HepG2 (cell line): ENCODE results near the gene TBX15. TPM values are rescaled to one million over a fixed set of nuclear protein-coding genes. Genes with fewer than 3 reads are reported as not detected.

Experiments
- AGO1 ChIP-seq: fragments of 200-400 bp; formaldehyde crosslinking; IDR thresholded peaks from 2 replicates; pipeline ENCODE4 v1.6.1; 2017; ENCODE audit warnings: mild to moderate bottlenecking, low read depth, low read length, moderate library complexity; ENCODE audit not compliant: poor library complexity, severe bottlenecking
- FOXM1 ChIP-seq: sonication (generic); formaldehyde crosslinking; IDR thresholded peaks from 2 replicates; pipeline ENCODE4 v1.5.0; 2020; ENCODE audit warnings: missing genetic modification reagents
- HNRNPUL1 ChIP-seq: fragments of 200-400 bp; formaldehyde crosslinking; IDR thresholded peaks from 2 replicates; pipeline ENCODE4 v1.6.1; 2017; ENCODE audit warnings: low read depth, mild to moderate bottlenecking, low read length, moderate library complexity
- ISX ChIP-seq: sonication (generic); formaldehyde crosslinking; conservative IDR thresholded peaks from 2 replicates; pipeline ENCODE4 v1.5.0; 2020; ENCODE audit warnings: missing genetic modification reagents
- JUND ChIP-seq: sonication (generic); formaldehyde crosslinking; IDR thresholded peaks from 2 replicates; pipeline ENCODE4 v1.8.0; 2022; ENCODE audit warnings: mild to moderate bottlenecking, missing genetic modification reagents
- KLF6 ChIP-seq: IDR thresholded peaks from 2 replicates; pipeline ENCODE4 v1.8.0; 2016; ENCODE audit warnings: missing biosample characterization, missing genetic modification reagents
- NRL ChIP-seq: sonication (generic); formaldehyde crosslinking; IDR thresholded peaks from 2 replicates; pipeline ENCODE4 v1.5.0; 2020; ENCODE audit warnings: missing genetic modification reagents, mild to moderate bottlenecking, moderate library complexity, borderline replicate concordance
- PCBP1 ChIP-seq: fragments of 200-400 bp; formaldehyde crosslinking; IDR thresholded peaks from 2 replicates; pipeline ENCODE4 v1.6.1; 2017; ENCODE audit warnings: mild to moderate bottlenecking, low read depth, low read length, borderline replicate concordance
- RORA ChIP-seq: sonication (generic); formaldehyde crosslinking; IDR thresholded peaks from 2 replicates; pipeline ENCODE4 v1.5.0; 2020; ENCODE audit warnings: mild to moderate bottlenecking, missing genetic modification reagents, moderate library complexity
- SIN3B ChIP-seq: fragments of 150-350 bp; IDR thresholded peaks from 2 replicates; pipeline ENCODE4 v1.6.1; 2014; ENCODE audit warnings: low read length
- ZBTB7B ChIP-seq: sonication (generic); formaldehyde crosslinking; IDR thresholded peaks from 2 replicates; pipeline ENCODE4 v1.4.0; 2020; ENCODE audit warnings: missing genetic modification reagents
- ZNF207 ChIP-seq: fragments of 450-650 bp; IDR thresholded peaks from 2 replicates; pipeline ENCODE4 v1.6.1; 2016; ENCODE audit warnings: antibody characterized with exemption, borderline replicate concordance
- ZNF367 ChIP-seq: sonication (generic); formaldehyde crosslinking; IDR thresholded peaks from 2 replicates; pipeline ENCODE4 v1.4.0; 2020; ENCODE audit warnings: missing genetic modification reagents, borderline replicate concordance
- ZNF451 ChIP-seq: sonication (generic); formaldehyde crosslinking; IDR thresholded peaks from 2 replicates; pipeline ENCODE4 v1.5.0; 2020; ENCODE audit warnings: mild to moderate bottlenecking, missing genetic modification reagents
- ZNF652 ChIP-seq: IDR thresholded peaks from 2 replicates; pipeline ENCODE4 v1.6.1; 2016; ENCODE audit warnings: low read depth, borderline replicate concordance
- polyA plus RNA-seq, 8 experiments: library from polyadenylated mRNA; depleted of rRNA in 3 of 8; stranded (reverse) in 7 of 8; unstranded in 1 of 8; fragments of >200 nt; fragmentation: Illumina TruSeq in 4 of 8; extraction: Trizol in 4 of 8; gene quantifications; 2 replicates each; pipeline versions ENCODE4 v1.2.1 to v1.2.3, GENCODE V29; 2011 to 2016; ENCODE audit warnings: low read depth in 4 of 8, missing spikeins in 1 of 8, mixed read lengths in 1 of 8; ENCODE audit not compliant: insufficient read depth in 1 of 8
- total RNA-seq, 5 experiments: library from RNA; depleted of rRNA; stranded (reverse); fragments of >200 nt; fragmentation: Illumina TruSeq; extraction: Trizol; gene quantifications; 2 replicates each; pipeline ENCODE4 v1.2.3, GENCODE V29; 2016; ENCODE audit warnings: low read depth in 1 of 5
- TF ChIP-seq, protein P1 (sequence below): sonication (generic); formaldehyde crosslinking; IDR thresholded peaks from 2 replicates; pipeline ENCODE4 v1.4.0; 2020; ENCODE audit warnings: missing genetic modification reagents
- TF ChIP-seq, protein P2 (sequence below): IDR thresholded peaks from 2 replicates; pipeline ENCODE4 v1.6.1; 2016; ENCODE audit warnings: mild to moderate bottlenecking, missing biosample characterization, missing genetic modification reagents
- TF ChIP-seq, protein P3 (sequence below): sonication (generic); formaldehyde crosslinking; IDR thresholded peaks from 2 replicates; pipeline ENCODE4 v1.5.0; 2020; ENCODE audit warnings: mild to moderate bottlenecking, missing genetic modification reagents
- TF ChIP-seq, protein P4 (sequence below): sonication (generic); formaldehyde crosslinking; IDR thresholded peaks from 2 replicates; pipeline ENCODE4 v1.4.0; 2020; ENCODE audit warnings: missing genetic modification reagents
- TF ChIP-seq, protein P5 (sequence below): sonication (generic); formaldehyde crosslinking; IDR thresholded peaks from 2 replicates; pipeline ENCODE4 v1.8.0; 2022; ENCODE audit warnings: mild to moderate bottlenecking, missing genetic modification reagents; ENCODE audit not compliant: insufficient replicate concordance
- TF ChIP-seq, protein P6 (sequence below): sonication (generic); formaldehyde crosslinking; IDR thresholded peaks from 2 replicates; pipeline ENCODE4 v1.5.0; 2020; ENCODE audit warnings: mild to moderate bottlenecking, low read depth, missing genetic modification reagents, borderline replicate concordance

Gene TBX15
- total and polyA plus RNA-seq, 2 of the 13 experiments (the other 11 are each of a cell fraction or from before 2014, with no cell fraction given), result 0.42 to 1.9 TPM

DNA sequence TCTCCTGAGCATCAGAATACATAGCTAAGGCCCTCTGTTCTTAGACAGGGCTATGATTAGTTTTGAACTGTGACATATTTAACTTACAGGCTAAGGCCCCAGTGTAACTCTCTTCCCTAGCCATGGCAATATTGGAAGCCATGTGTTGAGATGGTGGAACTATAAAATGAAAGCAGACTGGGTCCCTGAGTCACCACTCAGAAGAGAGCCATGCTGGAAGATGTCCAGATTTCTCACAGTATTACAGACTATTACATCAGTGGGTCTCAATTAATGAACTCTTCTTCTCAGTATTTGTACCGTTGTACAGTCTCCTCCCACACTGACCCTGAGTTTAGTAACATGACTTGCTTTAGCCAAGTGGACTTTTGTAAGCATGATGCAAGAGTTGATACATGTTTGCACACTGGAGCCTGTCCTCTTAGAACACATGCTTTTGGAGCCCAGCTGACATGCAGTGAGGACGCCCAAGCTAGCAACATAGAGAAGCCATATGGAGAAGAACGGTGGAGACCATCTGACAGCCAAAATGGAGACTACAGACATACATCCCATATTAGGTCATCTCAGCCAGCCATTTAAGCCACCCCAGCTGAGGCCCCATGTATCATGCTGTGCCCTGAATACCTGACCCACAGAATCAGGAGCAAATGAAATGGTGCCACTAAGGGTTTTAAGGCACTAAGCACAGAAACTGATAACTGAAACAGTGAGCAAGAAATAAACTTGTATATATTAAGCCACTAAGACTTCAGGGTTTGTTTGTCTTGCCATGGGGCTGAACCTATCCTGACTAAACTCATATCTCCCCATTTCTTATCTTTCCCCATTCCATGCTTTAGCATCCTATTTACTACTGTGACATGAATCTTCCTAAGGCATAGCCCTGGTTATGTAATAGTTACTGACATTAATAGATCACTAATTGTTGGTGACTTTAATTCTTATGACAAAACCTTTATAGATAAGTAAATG is 24.4 kb downstream of the TBX15 start (continued):
- TF ChIP-seq ZNF367 (CRISPR knock-in tag), result no peak
- TF ChIP-seq ISX, result no peak
- no peak for TF ChIP-seq SIN3B
- peak; percentile 63; the same call in 1 of the 2 replicates for TF ChIP-seq KLF6
- TF ChIP-seq AGO1, result no peak
- TF ChIP-seq ZNF451 (CRISPR knock-in tag), result no peak
- peak; percentile 89 for TF ChIP-seq JUND (CRISPR knock-in tag)
- TF ChIP-seq, protein P1, sequence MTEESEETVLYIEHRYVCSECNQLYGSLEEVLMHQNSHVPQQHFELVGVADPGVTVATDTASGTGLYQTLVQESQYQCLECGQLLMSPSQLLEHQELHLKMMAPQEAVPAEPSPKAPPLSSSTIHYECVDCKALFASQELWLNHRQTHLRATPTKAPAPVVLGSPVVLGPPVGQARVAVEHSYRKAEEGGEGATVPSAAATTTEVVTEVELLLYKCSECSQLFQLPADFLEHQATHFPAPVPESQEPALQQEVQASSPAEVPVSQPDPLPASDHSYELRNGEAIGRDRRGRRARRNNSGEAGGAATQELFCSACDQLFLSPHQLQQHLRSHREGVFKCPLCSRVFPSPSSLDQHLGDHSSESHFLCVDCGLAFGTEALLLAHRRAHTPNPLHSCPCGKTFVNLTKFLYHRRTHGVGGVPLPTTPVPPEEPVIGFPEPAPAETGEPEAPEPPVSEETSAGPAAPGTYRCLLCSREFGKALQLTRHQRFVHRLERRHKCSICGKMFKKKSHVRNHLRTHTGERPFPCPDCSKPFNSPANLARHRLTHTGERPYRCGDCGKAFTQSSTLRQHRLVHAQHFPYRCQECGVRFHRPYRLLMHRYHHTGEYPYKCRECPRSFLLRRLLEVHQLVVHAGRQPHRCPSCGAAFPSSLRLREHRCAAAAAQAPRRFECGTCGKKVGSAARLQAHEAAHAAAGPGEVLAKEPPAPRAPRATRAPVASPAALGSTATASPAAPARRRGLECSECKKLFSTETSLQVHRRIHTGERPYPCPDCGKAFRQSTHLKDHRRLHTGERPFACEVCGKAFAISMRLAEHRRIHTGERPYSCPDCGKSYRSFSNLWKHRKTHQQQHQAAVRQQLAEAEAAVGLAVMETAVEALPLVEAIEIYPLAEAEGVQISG, result peak; percentile 81
- TF ChIP-seq, protein P2, sequence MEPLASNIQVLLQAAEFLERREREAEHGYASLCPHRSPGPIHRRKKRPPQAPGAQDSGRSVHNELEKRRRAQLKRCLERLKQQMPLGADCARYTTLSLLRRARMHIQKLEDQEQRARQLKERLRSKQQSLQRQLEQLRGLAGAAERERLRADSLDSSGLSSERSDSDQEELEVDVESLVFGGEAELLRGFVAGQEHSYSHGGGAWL (CRISPR knock-in tag), result no peak
- TF ChIP-seq, protein P3, sequence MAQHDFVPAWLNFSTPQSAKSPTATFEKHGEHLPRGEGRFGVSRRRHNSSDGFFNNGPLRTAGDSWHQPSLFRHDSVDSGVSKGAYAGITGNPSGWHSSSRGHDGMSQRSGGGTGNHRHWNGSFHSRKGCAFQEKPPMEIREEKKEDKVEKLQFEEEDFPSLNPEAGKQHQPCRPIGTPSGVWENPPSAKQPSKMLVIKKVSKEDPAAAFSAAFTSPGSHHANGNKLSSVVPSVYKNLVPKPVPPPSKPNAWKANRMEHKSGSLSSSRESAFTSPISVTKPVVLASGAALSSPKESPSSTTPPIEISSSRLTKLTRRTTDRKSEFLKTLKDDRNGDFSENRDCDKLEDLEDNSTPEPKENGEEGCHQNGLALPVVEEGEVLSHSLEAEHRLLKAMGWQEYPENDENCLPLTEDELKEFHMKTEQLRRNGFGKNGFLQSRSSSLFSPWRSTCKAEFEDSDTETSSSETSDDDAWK (CRISPR knock-in tag), result no peak
- TF ChIP-seq NRL (CRISPR knock-in tag), result no peak
- no peak for TF ChIP-seq RORA (CRISPR knock-in tag)
- TF ChIP-seq, protein P4, sequence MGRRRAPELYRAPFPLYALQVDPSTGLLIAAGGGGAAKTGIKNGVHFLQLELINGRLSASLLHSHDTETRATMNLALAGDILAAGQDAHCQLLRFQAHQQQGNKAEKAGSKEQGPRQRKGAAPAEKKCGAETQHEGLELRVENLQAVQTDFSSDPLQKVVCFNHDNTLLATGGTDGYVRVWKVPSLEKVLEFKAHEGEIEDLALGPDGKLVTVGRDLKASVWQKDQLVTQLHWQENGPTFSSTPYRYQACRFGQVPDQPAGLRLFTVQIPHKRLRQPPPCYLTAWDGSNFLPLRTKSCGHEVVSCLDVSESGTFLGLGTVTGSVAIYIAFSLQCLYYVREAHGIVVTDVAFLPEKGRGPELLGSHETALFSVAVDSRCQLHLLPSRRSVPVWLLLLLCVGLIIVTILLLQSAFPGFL, result no peak
- no peak for TF ChIP-seq HNRNPUL1
- TF ChIP-seq, protein P5, sequence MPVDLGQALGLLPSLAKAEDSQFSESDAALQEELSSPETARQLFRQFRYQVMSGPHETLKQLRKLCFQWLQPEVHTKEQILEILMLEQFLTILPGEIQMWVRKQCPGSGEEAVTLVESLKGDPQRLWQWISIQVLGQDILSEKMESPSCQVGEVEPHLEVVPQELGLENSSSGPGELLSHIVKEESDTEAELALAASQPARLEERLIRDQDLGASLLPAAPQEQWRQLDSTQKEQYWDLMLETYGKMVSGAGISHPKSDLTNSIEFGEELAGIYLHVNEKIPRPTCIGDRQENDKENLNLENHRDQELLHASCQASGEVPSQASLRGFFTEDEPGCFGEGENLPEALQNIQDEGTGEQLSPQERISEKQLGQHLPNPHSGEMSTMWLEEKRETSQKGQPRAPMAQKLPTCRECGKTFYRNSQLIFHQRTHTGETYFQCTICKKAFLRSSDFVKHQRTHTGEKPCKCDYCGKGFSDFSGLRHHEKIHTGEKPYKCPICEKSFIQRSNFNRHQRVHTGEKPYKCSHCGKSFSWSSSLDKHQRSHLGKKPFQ, result no peak
- no peak for TF ChIP-seq ZNF207
- TF ChIP-seq PCBP1, result no peak
- TF ChIP-seq ZBTB7B (CRISPR knock-in tag), result peak; percentile 57; the same call in 1 of the 2 replicates
- TF ChIP-seq FOXM1, result no peak
- TF ChIP-seq, protein P6, sequence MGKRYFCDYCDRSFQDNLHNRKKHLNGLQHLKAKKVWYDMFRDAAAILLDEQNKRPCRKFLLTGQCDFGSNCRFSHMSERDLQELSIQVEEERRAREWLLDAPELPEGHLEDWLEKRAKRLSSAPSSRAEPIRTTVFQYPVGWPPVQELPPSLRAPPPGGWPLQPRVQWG (CRISPR knock-in tag), result no peak
- peak; percentile 56; the same call in 1 of the 2 replicates for TF ChIP-seq ZNF652
